ENCODE data around the gene POP5. TPM values are rescaled to one million over a fixed set of nuclear protein-coding genes. Genes with fewer than 3 reads are reported as not detected.
"Not testable (repeated sequence)": the region's sequence is repeated elsewhere in the genome, so short reads cannot be mapped to it uniquely, and the experiment has no call there.

The POP5 gene, protein sequence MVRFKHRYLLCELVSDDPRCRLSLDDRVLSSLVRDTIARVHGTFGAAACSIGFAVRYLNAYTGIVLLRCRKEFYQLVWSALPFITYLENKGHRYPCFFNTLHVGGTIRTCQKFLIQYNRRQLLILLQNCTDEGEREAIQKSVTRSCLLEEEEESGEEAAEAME
- 54.7 and 60.3 TPM in 2 replicates for total RNA-seq (2014; rRNA removed; shearing (Covaris generic))

DNA sequence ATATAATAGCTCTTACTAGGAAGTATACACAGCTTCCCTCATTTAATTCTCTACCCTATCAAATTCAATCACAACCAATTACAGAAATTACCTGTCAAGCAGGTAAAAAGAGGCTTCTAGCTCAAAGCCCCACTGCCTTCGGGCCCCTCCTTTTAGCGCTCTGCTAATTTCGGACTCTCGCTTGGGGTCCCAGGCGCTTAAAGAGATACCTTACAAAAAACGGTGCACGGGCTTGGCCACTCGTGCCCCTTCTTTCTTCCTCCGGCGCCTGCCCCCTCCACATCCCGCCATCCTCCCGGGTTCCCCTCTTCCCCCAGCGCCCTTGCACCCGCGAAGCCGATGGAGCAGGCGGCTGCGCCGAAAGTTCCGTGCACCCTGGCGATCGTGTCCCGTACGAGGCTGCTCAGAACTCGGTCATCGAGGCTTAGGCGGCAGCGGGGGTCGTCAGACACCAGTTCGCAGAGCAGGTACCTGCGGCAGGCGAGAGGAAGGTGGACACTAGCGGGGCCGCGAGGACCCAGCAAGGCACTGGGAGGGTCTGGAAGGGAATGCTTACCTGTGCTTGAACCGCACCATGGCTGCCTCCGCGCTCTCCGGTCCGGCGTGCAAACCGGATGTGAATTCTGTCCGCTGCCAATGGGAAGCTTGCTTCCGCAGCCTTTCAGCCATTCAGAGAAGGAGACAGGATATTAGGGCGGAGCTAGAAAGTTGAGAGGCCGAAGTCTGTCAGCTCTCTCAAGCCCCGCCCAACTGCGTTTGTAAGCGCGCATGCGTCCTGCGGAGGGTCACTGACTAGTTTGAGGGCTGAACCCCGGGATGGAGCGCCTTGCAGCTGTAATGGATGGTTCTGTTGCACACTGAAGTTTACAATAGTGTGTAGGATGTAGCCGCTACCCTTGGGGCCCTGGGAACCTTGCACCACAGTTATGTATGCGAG, at the start of gene POP5:
Gene POP5, minus strand, starts transcription at position 616 of the 937 bp plus-strand sequence. Its CDS starts 40 bp downstream, at position 576.
- DNase-seq (ENCODE audit: low spot score): peak; percentile 96

DNA sequence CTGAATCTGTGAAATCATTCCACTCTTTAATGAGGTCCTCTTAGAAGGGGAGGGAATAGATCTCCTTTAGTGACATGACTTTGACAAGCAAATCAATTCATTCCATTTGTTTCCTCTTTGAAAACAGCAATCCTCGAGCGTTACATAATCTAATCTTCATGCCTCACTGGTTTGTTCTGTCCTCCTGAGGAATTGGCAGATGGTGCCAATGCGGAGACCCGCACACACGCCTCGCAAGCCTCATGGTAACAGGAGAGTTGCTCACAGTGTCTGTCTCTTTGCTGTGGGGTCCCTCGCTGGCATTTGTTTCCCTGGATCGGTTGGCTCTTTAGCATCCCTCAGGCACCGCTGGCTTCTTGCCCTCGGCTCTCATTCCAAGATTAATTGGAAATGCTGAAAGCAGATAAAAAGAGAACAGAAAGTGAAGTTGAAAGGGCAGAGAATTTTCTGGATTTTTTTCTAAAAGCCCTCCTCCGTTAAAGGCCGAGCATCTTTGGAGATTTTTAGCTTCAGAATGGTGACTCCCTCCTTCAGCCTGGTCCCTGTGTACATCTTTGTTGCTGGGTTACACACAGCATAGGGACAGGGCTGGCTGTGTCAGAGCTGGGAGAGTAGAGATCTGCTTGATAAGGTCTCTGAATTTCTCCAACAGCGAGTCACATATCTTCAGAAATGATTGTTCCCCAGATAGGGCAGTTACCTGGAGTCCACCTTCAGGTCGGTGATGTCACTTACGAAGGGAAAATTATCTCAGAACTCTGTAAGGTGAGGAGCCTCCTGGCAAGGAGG, 49.1 kb upstream of the POP5 start:
- DNase-seq (ENCODE audit: low spot score): no peak

DNA sequence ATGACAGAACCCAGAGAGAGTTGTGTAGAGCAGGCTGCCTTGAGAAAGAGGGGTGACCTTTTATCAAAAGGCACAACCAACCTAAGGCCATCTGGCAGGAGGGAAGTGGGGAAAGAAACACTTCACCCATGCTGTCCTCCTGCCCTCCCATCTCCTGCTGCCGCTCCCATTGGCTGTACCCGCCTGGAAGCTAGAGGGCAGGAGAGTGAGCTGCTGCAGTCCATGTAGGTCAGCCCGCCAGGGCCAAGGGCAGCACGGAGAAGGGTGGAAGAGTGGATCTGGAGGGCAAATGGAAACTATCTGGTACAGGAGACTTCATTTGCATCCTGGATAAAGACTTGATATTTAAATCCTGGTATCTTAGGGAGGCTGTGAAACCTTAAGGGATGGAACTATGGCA, 47.7 kb upstream of the POP5 start:
- DNase-seq (ENCODE audit: low spot score): no peak

DNA sequence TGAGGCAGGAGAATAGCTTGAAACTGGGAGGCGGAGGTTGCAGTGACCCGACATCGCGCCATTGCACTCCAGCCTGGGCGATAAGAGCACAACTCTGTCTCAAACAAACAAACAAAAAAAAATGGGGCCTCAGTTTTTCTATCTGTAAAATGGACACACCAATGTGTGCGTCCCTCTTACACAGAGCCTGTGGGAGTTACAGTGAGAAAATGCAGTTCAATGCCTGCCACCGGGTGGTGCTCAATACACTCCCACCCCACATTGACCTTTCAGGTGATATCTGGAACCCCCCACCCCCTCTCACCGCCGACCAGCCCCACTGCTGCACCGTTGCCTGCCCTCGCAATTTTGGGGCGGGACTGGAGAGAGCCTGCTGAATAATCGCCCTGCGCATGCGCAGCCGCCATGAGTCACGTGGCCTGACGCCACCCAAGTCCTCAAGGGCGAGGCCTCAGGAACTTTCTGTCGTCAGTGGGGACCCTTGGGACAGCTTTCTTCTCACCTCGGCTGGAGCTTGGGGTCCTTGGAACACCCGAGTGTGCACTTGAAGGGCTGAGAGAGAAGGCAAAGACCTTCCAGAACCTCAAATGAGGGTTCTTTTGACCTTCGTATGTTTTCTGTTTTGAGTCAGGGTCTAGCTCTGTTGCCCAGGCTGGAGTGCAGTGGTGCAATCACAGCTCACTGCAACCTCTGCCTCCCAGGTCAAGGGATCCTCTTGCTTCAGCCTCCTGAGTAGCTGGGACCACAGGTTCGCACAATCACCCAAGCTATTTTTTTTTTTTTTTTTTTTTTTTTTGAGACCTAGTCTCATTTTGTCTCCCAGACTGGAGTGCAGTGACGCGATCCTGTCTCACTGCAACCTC, 44.6 kb upstream of the POP5 start:
- no peak for DNase-seq (ENCODE audit: low spot score)

DNA sequence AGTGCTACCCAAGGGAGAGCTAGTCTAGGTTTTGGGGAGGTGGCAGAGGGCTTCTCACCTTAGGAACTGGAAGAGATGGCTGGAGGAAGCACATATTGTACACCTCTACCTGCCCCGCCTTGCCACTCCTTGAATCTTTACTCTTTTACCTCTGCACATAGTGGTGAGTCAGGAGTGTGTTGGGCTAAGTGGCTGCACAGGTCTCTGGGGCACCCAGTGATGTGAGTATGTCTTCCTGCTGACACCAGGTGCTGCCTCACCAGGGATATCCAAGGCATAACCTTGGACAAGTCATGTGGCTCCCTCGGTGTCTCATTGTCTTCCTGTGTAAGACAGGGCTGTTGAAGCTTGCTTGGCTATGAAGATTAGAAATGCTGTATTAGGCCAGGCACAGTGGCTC, 39.4 kb upstream of the POP5 start:
- DNase-seq (ENCODE audit: low spot score): no peak

DNA sequence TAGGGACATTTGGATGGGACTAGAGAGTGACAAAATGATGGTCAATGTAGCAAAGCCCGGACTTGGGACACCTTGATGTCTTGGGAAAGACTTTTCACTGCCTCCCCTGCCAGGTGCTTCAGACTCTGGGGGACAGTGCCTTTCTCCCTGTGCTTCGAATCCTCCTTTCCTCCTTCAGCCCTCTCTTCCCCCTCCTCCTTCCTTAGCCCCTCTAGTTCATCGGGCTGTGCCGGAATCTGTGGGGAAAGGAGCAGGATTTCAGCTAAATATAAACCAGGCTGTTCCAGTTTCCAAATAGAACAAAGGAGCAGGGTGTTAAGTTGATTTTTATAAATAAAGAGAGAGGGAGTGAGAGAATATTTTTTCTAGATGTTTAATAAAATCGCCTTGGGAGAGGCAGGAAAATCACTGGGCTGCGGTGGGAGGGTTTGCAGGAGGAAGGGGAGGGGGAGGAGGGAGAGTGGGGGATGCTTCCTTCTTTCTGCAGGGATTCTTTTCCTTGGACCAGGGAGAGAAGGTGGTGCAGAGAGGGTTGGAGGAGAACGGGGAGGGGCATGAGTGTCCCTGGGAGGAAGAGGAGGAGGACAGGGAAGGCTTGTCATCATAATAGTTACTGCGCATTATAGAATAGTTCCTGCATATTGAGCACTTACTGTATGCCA, 37.9 kb upstream of the POP5 start:
- no peak for DNase-seq (ENCODE audit: low spot score)

DNA sequence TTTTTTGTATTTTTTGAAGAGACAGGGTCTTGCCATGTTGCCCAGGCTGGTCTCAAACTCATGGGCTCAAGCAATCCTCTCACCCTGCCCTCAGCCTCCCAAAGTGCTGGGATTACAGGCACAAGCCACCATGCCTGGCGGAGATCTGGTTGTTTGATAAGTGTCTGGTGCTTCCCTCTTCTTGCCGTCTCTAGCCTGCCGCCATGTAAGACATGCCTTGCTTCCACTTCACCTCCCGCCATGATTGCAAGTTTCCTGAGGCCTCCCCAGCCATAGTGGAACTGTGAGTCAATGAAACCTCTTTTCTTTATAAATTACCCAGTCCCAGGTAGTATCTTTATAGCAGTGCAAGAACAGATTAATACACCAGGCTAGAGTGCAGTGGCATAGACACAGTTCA, 36.6 kb upstream of the POP5 start:
- not testable (repeated sequence) for DNase-seq (ENCODE audit: low spot score)

DNA sequence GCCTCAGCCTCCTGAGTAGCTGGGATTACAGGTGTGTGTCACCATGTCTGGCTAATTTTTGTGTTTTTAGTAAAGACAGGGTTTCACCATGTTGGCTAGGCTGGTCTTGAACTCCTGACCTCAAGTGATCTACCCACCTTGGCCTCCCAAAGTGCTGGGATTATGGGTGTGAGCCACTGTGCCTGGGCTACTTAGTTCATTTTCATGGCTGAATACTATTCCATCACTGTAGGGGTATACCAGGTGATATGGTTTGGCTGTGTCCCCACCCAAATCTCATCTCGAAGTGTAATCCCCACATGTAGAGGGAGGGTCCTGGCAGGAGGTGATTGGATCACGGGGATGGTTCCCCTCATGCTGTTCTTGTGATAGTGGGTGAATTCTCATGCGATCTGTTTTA, 36.0 kb upstream of the POP5 start:
- DNase-seq (ENCODE audit: low spot score): not testable (repeated sequence)

DNA sequence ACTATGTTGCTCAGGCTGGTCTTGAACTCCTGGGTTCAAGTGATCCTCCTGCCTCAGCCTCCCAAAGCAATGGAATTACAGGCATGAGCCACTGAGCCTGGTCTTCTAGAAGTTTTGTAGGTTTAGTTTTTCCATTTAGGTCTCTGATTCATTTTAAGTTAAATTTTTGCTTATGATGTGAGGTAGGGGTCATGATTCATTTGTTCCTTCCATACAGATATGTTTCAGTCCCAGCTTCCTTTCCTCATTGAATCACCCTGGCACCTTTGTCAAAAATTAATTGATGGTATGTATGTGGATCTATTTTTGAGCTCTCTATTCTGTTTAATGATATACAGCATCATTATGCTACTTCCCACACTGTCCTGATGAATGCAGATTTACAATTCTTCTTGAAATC, 33.6 kb upstream of the POP5 start:
- DNase-seq (ENCODE audit: low spot score): no peak

DNA sequence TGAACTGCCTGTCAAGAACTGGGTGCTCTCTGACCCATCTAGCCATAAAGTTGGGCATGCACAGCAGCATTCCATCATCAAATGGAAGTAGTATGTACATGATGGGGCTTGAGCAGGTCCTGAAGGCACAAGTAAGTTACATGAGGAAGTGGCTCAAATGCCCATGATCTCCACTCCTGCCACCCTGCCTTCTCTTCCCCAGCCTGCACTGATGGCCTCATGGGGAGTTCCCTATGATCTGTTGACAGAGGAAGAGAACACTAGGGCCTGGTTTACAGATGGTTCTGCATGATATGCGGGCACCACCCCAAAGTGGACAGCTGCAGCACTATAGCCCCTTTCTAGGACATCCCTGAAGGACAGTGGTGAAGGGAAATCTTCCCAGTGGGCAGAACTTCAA, 30.3 kb upstream of the POP5 start:
- not testable (repeated sequence) for DNase-seq (ENCODE audit: low spot score)

DNA sequence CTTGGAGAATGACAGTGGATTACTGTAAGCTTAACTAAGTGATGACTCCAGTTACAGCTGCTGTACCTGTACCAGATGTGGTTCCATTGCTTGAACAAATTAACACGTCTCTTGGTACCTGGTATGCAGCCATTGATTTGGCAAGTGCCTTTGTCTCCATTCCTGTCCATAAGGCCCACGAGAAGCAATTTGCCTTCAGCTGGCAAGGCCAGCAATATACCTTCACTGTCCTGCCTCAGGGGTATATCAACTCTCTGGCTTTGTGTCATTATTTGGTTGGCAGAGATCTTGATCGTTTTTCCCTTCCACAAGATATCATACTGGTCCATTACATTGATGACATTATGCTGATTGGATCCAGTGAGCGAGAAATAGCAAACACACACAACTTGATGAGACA, 29.4 kb upstream of the POP5 start:
- DNase-seq (ENCODE audit: low spot score): no peak

DNA sequence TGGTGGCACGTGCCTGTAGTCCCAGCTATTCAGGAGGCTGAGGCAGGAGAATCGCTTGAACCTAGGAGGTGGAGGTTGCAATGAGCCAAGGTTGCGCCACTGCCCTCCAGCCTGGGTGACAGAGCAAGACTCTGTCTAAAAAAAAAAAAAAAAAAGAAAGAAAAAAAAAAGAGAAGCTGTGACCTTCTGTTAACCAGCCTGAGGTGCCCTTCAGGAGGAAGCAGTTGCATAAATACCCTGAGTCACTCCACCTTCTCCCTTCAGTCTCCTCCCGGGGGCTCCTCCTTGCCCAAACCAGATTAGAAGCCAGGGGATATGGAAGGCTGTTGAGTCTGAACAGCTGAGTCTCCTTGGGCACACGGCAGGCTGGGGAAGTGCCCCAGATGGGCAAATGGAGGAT, 21.2 kb upstream of the POP5 start:
- DNase-seq (ENCODE audit: low spot score): not testable (repeated sequence)

DNA sequence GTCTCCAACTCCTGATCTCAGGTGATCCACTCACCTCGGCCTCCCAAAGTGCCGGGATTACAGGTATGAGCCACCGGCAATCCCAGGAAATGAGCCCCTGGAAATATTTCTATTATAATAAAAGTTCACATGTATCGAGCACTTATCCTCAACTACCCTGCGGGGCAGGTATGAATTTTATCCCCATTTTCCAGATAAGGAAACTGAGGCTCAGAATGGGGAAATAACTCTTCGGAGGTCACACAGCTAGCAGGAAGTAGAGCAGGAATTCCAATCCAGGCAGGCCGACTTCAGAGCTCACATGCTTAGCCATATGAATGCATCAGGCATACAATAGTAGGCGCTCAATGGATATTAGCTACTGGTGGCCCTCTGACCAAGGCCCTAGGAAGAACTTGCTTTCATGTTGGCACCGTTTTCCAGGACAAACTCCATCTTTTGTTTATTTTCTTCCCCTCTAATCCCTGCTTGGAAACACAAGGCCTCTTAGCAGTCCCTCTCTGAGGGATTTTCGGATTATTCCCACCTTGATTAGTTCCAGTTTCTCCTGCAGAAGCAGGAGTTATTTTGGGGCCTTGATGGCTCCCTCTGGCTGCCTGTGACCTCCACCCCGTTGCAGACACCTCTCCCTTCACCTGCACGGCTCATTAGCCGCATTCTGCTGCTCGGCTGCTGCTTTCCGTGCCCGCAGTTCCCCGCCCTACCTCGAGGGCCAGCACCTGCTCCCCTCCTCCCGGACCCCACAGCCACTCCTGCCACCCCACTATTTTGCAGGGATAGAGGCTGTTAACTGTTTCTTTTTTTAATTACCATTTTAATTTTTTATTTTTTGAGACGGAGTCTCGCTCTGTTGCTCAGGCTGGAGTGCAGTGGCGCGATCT, 18.7 kb upstream of the POP5 start:
- no peak for DNase-seq (ENCODE audit: low spot score)

DNA sequence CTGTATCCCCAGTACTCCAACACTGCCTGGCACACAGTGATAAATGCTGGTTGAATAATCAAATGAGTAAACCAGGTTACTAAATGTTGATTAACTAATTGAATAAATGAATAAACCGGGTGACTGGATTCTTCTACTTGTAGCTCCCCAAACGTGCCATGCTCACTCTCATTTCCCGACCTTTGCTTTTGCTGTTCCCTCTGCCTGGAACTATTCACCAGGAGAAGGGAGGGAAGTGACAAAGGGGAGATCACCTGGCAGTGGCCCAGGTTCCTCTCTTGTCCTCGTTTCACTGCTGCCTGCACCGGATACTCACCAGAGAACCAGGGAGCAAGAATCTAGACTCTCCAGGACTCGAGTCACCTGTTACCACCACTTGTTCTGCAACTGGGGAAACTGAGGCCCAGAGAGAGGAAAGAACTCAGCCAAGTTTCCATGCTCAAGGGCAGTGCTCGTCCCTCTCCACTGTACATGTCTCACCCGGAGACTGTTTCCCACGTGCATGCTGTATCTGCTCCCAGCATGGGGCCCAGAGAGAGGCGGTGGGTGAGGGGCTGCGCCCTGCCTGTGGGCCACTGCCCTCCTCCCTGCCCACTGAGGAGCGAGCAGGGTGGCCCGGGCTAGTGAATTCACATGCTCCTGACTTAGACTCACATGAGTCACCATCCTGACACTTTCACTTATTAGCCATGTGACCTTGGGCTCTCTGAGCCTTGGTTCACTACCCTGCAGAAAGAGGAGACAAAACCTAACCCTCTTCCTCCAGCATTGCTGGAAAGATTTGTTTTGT, 17.7 kb upstream of the POP5 start:
- peak; percentile 72 for DNase-seq (ENCODE audit: low spot score)

DNA sequence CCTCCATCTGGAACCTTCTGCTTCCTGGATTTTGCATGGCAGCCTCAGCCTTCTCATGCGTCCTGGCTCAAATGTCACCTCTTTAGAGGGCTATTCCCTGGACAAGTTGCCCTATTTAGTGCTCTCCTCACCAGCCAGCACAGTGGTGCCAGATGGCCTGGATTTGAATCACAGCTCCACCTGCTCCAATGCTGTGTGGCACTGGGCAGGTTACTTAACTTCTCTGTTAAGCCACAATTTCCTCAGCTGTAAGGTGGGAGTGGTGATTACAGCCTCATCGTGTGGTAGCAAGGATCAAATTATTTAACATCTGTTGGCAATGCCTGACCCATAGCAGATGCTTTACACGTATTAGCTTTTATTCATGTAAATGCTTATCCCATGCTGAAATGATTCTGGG, 16.7 kb upstream of the POP5 start:
- no peak for DNase-seq (ENCODE audit: low spot score)

DNA sequence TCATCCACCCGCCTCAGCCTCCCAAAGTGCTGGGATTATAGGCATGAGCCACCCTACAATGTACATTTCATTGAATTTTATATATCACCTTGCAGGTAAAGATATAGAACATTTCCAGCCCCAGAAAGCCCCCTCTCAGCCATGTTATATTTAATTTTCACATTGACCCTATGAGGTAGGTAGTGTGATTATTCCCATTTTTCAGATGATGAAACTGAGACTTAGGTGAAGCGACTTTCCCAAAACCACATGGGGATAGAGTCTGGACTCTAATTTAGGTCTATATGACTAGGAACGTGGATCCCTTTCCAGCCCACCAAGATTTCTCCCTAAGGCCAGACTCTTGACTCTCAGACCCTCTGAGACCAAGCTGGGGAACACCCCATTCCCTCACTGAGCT, 15.7 kb upstream of the POP5 start:
- no peak for DNase-seq (ENCODE audit: low spot score)

DNA sequence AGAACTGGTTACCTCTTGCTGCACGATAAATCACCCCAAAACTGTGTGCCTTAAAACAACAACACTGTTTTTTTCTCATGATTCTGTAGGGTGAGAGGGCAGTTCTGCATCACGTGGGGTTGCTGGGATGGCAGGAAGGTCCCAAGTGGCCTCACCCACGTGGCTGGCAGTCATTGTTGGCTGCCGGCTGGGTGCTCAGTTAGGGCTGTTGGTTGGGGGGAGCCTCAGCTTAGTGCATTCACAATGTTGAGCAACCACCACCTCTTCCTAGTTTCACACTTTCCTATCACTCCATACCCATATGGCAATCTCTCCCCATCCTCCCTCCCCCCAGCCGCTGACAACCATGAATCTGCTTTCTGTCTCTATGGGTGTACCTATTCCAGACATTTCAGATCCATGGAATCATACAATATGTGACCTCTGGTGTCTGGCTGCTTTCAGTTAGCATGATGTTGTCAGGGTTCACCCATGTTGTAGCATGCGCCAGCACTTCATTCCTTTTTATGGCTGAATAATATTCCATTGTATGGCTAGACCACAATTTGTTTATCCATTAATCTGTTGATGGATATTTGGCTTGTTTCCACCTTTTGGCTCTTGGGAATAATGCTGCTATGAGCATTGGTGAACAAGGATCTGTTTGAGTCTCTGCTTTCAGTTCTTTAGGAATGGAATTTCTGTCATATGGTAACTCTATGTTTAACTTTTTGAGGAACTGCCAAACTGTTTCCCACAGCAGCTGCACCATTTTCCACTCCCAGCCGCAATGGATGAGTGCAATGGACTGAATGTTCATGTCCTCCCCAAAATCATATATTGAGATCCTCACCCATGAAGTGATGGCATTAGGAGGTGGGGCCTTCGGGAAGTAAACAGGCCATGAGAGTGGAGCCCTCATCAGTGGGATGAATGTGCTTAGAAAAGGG, 11.2 kb upstream of the POP5 start:
- DNase-seq (ENCODE audit: low spot score): no peak
